CD14-positive monocyte (primary cell): ENCODE measurements around the gene SLFN5. TPM values are rescaled to one million over a fixed set of nuclear protein-coding genes. Genes with fewer than 3 reads are reported as not detected.
A peak's percentile ranks its signal among the peaks of the same experiment; 100 is the strongest.

Source experiments
- DNase-seq, 3 donors: peaks; one replicate each; pipeline ENCODE4 v3.0.0-alpha.2; 2011 to 2022
- H2AFZ ChIP-seq: 2 replicates; pipeline ENCODE4 v1.6.0; 2012; ENCODE audit warnings: mild to moderate bottlenecking, low read depth, low read length, inconsistent platforms; ENCODE audit not compliant: insufficient read depth, poor library complexity, severe bottlenecking
- H3K27ac ChIP-seq, 2 donors: 1 replicate in 1 of 2; 2 replicates in 1 of 2; pipeline ENCODE4 v1.5.1; 2012 to 2013; ENCODE audit warnings: low read length in 2 of 2, control low read depth in 1 of 2, inconsistent platforms in 1 of 2, low read depth in 1 of 2, mild to moderate bottlenecking in 1 of 2
- H3K27me3 ChIP-seq, 2 donors: one replicate each; pipeline versions ENCODE4 v1.6.0 to v1.6.1; 2011 to 2013; ENCODE audit warnings: low read length in 2 of 2; ENCODE audit not compliant: control insufficient read depth in 2 of 2, insufficient read depth in 2 of 2
- H3K36me3 ChIP-seq, 2 donors: replicated peaks in 1 of 2; 1 replicate in 1 of 2; 2 replicates in 1 of 2; pipeline versions ENCODE4 v1.5.1 to v1.6.1; 2012 to 2013; ENCODE audit warnings: low read length in 2 of 2, control low read depth in 1 of 2, inconsistent platforms in 1 of 2, mild to moderate bottlenecking in 1 of 2; ENCODE audit not compliant: insufficient read depth in 2 of 2, control insufficient read depth in 1 of 2
- H3K4me1 ChIP-seq, 2 donors: 1 replicate in 1 of 2; 2 replicates in 1 of 2; pipeline versions ENCODE4 v1.5.1 to v1.6.1; 2012 to 2013; ENCODE audit warnings: low read length in 2 of 2, control low read depth in 1 of 2, inconsistent platforms in 1 of 2, mild to moderate bottlenecking in 1 of 2, moderate library complexity in 1 of 2; ENCODE audit not compliant: insufficient read depth in 2 of 2, control insufficient read depth in 1 of 2
- H3K4me2 ChIP-seq: replicated peaks from 2 replicates; pipeline ENCODE3; 2012; ENCODE audit warnings: low read length, moderate library complexity, mild to moderate bottlenecking; ENCODE audit not compliant: poor library complexity, severe bottlenecking; ENCODE audit errors: extremely low read depth
- H3K4me3 ChIP-seq, 3 experiments: fragments of 200-600 bp in 1 of 3; sonication (generic) in 1 of 3; replicated peaks in 1 of 3; 1 replicate in 2 of 3; 2 replicates in 1 of 3; pipeline ENCODE4 v1.5.1; 2011 to 2013; ENCODE audit warnings: low read length in 3 of 3, mild to moderate bottlenecking in 3 of 3, control low read depth in 2 of 3, low read depth in 2 of 3, inconsistent platforms in 1 of 3, moderate library complexity in 1 of 3
- H3K79me2 ChIP-seq: 2 replicates; pipeline ENCODE4 v1.6.0; 2012; ENCODE audit warnings: mild to moderate bottlenecking, control low read depth, inconsistent platforms, low read length, moderate library complexity; ENCODE audit not compliant: insufficient read depth
- H3K9ac ChIP-seq: 2 replicates; pipeline ENCODE4 v1.6.0; 2017; ENCODE audit warnings: low read length, mild to moderate bottlenecking; ENCODE audit not compliant: insufficient read depth, poor library complexity, severe bottlenecking
- H3K9me3 ChIP-seq, 2 donors: replicated peaks in 1 of 2; 1 replicate in 1 of 2; 2 replicates in 1 of 2; pipeline versions ENCODE4 v1.5.1 to v1.6.1; 2012 to 2013; ENCODE audit warnings: low read length in 2 of 2, control low read depth in 1 of 2; ENCODE audit not compliant: control insufficient read depth in 1 of 2, insufficient read depth in 1 of 2
- H4K20me1 ChIP-seq: 2 replicates; pipeline ENCODE4 v1.6.0; 2012; ENCODE audit warnings: mild to moderate bottlenecking, low read length, control low read depth, moderate library complexity; ENCODE audit not compliant: insufficient read depth
- H3K27ac Mint-ChIP-seq, 7 donors: one replicate each; pipeline ENCODE4 v1.8.0; 2020; ENCODE audit warnings: mild to moderate bottlenecking in 7 of 7, mixed read lengths in 7 of 7, moderate library complexity in 6 of 7, inconsistent platforms in 2 of 7
- H3K27me3 Mint-ChIP-seq, 3 donors: one replicate each; pipeline ENCODE4 v1.8.0; 2021 to 2022; ENCODE audit warnings: low read depth in 3 of 3, mild to moderate bottlenecking in 3 of 3, mixed read lengths in 3 of 3, moderate library complexity in 3 of 3, inconsistent platforms in 1 of 3
- H3K36me3 Mint-ChIP-seq, 2 donors: one replicate each; pipeline ENCODE4 v1.8.0; 2020; ENCODE audit warnings: mixed read lengths in 2 of 2, inconsistent platforms in 1 of 2, mild to moderate bottlenecking in 1 of 2
- H3K4me1 Mint-ChIP-seq: one replicate; pipeline ENCODE4 v1.8.0; 2020; ENCODE audit warnings: mild to moderate bottlenecking, mixed read lengths
- H3K4me3 Mint-ChIP-seq, 2 donors: one replicate each; pipeline ENCODE4 v1.8.0; 2020; ENCODE audit warnings: mild to moderate bottlenecking in 2 of 2, mixed read lengths in 2 of 2, moderate library complexity in 1 of 2
- H3K9me3 Mint-ChIP-seq, 7 donors: one replicate each; pipeline ENCODE4 v1.8.0; 2020 to 2022; ENCODE audit warnings: mixed read lengths in 7 of 7, mild to moderate bottlenecking in 6 of 7, moderate library complexity in 6 of 7, inconsistent platforms in 2 of 7
- CTCF ChIP-seq: fragments of 200-600 bp; IDR thresholded peaks from one replicate; pipeline ENCODE4 v1.8.0; 2022; ENCODE audit warnings: antibody characterized with exemption, mild to moderate bottlenecking
- WGBS: methylation state at CpG from one replicate; pipeline ENCODE4 v1.1.5; 2013; ENCODE audit warnings: missing lambda C conversion rate; ENCODE audit not compliant: insufficient coverage; 5-methylcytosine and 5-hydroxymethylcytosine counted together
- intact Hi-C, 2 donors: fragments of 100-400 bp; cut with micrococcal nuclease; formaldehyde crosslinking; loops; one replicate each; pipeline versions ENCODE4 v1.15.0 to v1.15.1; 2023
- polyA plus RNA-seq, 3 donors: library from polyadenylated mRNA; depleted of rRNA in 1 of 3; unstranded in 2 of 3; stranded (reverse) in 1 of 3; fragments of 300-500 nt in 2 of 3; fragments of >200 nt in 1 of 3; fragmentation: Illumina TruSeq in 2 of 3; gene quantifications; 1 replicate in 2 of 3; 2 replicates in 1 of 3; pipeline ENCODE4 v1.2.3, GENCODE V29; 2012 to 2021

SLFN5 gene
- polyA plus RNA-seq, 3 donors, result 2.9 to 8.8 (median 5.3) TPM

GRCh38 chr17:35212668-35213067, 30.2 kb upstream of the SLFN5 start:
- TF ChIP-seq CTCF, result no peak
- intact Hi-C loops, result no loop called here
- Histone ChIP-seq H3K27me3 (peaks cover 18 to 22% of the 10 kb centered on the region in 2 donors), H3K4me3 (no peak overlapping the region), H3K79me2 (no peaks in the 10 kb centered on the region), H3K4me2 (no peak overlapping the region), H3K9ac (no peak overlapping the region), H3K27ac (no peak overlapping the region), H2AFZ (no peak overlapping the region), H3K4me1 (no peaks in the 10 kb centered on the region), H4K20me1 (no peaks in the 10 kb centered on the region), H3K36me3 (no peaks in the 10 kb centered on the region), H3K9me3 (peaks cover 0 to 3% of the 10 kb centered on the region in 2 donors)
- no peak overlapping the region for H3K27ac Mint-ChIP-seq
- H3K4me1 Mint-ChIP-seq, result peaks cover 5% of the 10 kb centered on the region
- peaks cover 34 to 42% (median 42%) of the 10 kb centered on the region in 3 donors for H3K27me3 Mint-ChIP-seq
- 100% methylated on average over 2 of the region's 4 CpGs for WGBS
- H3K36me3 Mint-ChIP-seq, result no peaks in the 10 kb centered on the region
- H3K4me3 Mint-ChIP-seq, result peak overlapping the region in 1 of 2 donors; percentile 12
- H3K9me3 Mint-ChIP-seq, result peaks cover 0 to 10% (median 1%) of the 10 kb centered on the region in 7 donors
- DNase-seq, result no peak

- intact Hi-C loops, result no loop called here
- no peak overlapping the region for H3K4me2 ChIP-seq
- H3K4me3 ChIP-seq, result no peak overlapping the region
- Mint-ChIP-seq H3K27me3 (peaks cover 30 to 41% (median 35%) of the 10 kb centered on the region in 3 donors), H3K4me1 (peaks cover 10% of the 10 kb centered on the region), H3K4me3 (peak overlapping the region in 1 of 2 donors; percentile 8), H3K36me3 (no peaks in the 10 kb centered on the region), H3K27ac (no peak overlapping the region), H3K9me3 (peaks cover 0 to 10% (median 1%) of the 10 kb centered on the region in 7 donors)
- H3K9me3 ChIP-seq, result peaks cover 0 to 3% of the 10 kb centered on the region in 2 donors
- H4K20me1 ChIP-seq, result no peaks in the 10 kb centered on the region
- no peak overlapping the region for H2AFZ ChIP-seq
- no peak for DNase-seq
- no peaks in the 10 kb centered on the region for H3K36me3 ChIP-seq
- no peaks in the 10 kb centered on the region for H3K79me2 ChIP-seq
- peaks cover 16 to 19% of the 10 kb centered on the region in 2 donors for H3K27me3 ChIP-seq
- H3K4me1 ChIP-seq, result peaks cover 3 to 6% of the 10 kb centered on the region in 2 donors
- H3K9ac ChIP-seq, result no peak overlapping the region
- no peak for TF ChIP-seq CTCF
- WGBS, result no CpG with 5 or more reads among the region's 5 CpGs
- H3K27ac ChIP-seq, result no peak overlapping the region
Measured at GRCh38 chr17:35213412-35213940, 29.4 kb upstream of the SLFN5 start.
